CD4-positive, alpha-beta T cell treated with Interleukin-10 for 1 hour (primary cell): Measurements from ENCODE around the gene VEZF1.
"Not testable (repeated sequence)": the region's sequence is repeated elsewhere in the genome, so short reads cannot be mapped to it uniquely, and the experiment has no call there.

Experiments used
- DNase-seq: peaks from one replicate; pipeline ENCODE4 v3.0.0-alpha.2; 2020

Gene VEZF1

DNA sequence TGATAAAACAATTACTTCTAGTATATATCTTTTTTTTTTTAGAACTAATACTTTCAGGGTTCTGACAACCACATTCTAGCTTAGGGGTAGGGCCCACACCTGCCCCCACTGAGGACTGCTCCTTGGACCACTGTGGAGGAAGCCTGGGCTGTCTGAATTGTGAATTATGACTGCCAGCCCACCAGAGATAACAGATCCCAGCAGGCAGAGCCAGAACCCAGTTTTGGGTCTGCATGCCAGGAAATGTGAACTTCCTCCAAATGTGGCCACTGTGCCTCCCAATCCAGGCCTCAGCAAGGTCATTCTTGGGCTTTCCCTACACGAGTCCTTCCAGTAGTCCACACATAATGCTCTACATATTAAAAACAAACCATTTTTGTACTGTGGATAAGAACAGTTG is 15.9 kb downstream of the VEZF1 start:
- no peak for DNase-seq

DNA sequence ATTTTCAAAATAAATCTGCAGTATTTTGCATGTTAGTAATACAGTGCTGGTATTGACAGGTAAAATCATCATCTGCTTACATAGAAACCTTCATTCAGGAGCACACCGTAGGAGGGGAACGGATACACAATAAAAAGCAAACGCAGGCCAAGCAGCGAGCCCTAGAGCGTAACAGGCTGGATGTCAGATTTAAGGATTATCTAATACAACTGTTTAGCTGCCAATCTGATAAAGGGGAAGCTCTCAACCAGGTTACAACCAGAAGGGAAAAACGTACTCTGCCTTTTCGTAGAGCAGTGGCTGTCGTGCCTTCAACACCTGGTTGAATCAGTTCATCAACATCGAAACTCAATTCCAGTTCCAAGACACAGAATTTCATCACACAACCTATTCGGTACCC is 16.5 kb downstream of the VEZF1 start:
- DNase-seq: no peak

DNA sequence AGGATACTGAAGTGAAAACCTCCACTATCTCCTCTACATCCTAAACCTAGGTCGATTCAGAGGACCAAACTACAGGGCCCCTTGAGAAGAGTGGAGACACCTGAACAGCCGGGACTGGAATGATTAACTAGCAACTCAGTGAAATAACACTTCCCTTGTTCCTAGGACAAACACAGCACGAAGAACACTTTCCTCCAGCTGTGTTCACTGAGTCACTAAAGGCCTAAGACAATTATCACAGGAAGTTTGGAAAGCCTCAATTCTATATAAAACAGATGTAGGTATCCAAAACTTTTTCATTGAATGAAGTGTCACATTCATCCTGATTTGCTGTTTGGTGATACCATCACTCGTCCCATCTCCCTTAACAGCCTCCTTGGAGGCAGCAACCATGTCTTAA is 17.3 kb downstream of the VEZF1 start:
- no peak for DNase-seq

DNA sequence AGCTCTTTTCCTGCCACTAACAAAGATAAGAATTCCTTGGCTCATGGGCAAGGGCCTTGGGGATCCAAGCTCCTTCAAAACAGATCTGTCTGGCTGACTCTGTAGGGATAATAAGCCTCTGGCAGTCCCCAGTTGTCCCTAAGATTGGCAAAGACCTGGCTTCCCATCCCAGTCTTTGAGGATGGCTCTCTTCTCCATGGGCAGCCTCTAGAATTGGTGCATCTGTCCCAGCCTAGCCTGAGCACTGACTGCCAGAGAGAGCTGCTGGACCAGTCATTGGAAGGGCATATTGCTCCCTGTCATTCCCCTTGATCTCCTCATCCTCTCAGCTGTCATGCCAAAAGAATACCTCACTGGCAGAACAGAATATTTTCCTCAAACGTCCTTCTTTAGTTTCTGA is 19.6 kb downstream of the VEZF1 start:
- no peak for DNase-seq

DNA sequence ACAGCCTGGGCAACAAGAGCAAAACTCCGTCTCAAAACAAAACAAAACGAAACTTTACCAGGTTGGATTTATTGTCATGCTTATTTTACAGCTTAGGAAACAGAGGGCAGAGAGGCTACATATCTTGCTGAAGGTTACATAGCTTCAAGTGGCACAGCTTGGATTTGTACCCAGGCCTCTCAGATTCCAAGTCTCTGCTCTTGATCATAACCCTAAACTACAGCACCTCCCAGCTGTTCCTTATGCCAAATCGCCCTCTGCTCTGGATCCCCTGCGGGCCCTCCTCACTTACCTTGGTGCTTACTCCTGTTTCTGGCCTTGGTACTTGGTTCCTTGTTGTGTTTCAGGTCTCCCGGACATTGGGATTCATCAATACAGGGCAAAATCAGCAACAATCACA is 21.2 kb downstream of the VEZF1 start:
- DNase-seq: no peak

DNA sequence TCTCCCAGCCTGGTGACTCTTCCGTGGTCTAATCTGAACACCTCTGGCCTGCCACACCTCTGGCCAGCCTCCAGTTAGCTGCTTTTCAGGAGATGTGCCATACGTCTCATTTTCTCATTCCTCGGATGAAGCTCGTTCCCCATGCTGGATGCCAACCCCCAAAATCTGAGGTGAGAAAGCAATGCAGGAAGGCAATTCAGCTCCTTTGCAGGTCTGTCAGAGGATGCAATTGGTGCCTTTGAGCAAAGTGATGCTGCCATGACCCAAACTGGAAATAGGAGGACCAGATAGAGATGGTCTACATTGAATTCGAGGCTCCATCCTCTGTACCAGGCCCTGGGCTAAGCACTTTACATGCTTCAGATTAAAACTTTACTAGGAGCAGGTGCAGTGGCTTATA is 21.8 kb downstream of the VEZF1 start:
- DNase-seq: no peak

DNA sequence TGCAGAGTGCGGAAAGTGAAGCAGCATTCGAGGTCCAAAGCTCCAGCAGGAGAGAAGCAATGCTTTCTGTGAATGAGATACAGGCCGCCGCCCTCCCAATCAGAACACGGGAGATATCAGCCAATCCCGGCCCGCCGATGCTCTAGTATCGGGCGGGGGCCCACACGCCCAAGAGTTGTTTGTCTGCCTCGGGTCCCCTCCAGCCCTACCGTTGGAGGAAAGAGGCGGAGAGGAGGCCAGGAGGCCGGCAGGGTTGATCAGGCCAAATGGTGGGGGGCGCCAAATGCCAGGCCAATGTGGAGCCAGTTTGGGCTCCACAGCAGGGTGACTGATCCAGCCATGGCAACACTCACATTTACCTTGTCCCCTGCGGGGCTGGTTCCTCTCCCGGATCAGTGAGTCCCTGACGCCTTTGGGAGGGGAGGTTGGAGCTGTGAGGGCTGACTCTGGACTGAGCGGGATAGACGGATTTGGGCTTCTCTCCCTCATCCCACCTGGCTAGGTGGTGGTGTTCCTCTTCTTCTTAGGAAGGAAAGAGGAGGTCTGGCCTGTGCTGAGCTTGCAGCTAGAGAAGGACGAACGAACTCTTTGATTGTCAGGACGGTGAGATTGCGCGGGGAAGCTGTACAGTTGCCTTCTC is 22.4 kb downstream of the VEZF1 start:
- no peak for DNase-seq

DNA sequence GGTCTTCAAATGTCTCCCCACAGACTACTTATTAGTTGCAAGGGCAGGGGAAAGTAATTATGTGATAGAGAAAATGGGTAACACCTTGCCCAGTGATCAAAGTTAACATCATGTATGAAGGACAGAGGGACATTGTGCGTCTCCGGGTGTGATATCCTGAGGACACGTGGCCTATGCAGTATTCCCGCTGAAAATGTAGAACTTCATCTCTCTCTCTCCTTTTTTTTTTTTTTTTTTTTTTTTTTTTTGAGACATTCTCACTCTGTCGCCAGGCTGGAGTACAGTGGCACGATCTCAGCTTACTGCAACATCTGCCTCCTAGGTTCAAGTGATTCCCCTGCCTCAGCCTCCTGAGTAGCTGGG is 24.9 kb downstream of the VEZF1 start:
- DNase-seq: no peak

DNA sequence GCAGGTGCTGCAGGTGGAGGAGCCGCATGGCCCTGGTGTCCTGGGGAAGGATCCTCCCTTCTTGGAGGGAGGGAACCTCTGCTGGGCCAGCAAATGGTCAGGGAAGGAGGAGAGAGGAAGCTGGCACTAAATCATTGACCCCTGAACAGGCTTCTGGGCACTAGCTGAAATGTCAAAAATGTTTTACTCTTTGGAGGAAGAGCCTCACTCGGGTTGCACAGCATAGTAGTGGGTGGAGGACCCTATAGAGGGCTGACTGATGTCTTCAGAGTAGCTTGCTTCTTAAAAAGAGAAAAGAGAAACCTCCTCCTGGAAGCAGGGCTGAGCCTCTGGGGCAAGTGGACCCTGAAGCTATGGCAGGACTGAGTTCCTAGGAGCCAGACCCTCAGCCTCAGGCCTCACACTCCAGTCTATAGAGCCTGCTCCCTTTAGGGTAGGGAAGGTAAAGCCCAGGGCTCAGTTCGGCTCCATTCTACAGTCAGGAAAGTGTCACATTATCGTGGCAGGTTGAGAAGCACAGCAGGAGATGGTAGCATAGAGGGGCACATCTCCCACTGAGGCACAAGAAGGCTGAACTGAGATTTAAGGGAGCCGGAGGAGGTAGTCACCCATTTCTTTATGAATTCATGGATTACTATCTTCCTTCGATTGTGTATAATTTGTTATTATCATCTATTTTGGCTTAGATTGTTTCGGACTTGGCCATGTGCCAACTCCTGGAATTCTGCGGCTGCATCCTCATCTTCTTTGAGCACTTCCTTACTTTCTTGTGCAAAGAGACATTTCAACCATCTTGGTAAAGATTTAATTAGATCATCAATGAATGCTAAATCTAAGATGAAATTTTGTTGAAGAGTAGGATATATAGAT is 25.5 kb downstream of the VEZF1 start:
- no peak for DNase-seq

DNA sequence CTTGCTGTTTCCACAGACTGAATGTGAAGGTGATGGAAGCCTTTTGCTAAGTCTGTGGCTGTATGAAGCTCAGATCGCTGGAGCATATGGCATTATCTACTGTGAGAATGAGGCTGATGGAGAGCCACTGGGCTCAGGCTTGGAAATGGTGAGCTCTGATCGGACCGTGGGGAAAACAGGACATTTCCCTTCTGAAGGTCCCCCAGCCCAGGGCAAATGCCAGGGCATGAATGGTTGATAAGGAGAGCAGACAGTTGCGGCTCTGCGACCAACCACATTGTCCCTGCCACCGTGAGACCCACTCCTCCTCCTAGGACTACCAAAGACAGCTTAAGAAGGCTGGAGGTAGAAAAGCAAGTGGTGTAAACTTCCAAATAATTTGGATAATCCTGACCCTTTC is 28.1 kb downstream of the VEZF1 start:
- DNase-seq: no peak

DNA sequence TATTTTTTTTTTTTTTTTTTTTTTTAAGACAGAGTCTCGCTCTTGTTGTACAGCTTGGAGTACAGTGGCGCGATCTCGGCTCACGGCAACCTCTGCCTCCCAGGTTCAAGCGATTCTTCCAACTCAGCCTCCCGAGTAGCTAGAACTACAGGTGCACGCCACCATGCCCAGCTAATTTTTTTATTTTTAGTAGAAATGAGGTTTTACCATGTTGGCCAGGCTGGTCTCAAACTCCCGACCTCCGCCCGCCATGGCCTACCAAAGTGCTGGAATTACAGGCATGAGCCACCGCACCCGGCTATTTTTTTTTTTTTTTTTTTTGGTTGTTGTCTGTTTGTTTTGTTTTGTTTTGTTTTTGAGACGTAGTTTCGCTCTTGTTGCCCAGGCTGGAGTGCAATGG is 29.7 kb downstream of the VEZF1 start:
- not testable (repeated sequence) for DNase-seq

DNA sequence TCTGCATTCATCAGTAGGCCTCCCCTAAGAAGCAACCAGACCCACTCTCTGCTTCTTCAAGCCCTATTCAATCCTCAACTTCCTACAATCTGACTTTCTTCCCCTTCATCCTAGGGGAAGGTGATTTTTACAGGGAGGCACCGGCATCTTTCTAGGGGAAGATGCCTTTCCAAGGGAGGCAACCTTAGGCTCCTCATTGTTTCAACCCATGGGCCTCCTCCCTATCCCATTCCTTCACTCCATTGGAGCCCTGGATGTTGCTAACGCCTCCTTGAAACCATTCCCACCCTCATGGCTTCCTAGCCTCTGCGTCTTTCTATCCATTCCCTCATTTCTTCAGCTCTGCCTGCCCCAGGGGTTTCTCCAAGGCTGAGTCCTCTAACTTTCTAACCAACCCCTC is 30.2 kb downstream of the VEZF1 start:
- DNase-seq: no peak

DNA sequence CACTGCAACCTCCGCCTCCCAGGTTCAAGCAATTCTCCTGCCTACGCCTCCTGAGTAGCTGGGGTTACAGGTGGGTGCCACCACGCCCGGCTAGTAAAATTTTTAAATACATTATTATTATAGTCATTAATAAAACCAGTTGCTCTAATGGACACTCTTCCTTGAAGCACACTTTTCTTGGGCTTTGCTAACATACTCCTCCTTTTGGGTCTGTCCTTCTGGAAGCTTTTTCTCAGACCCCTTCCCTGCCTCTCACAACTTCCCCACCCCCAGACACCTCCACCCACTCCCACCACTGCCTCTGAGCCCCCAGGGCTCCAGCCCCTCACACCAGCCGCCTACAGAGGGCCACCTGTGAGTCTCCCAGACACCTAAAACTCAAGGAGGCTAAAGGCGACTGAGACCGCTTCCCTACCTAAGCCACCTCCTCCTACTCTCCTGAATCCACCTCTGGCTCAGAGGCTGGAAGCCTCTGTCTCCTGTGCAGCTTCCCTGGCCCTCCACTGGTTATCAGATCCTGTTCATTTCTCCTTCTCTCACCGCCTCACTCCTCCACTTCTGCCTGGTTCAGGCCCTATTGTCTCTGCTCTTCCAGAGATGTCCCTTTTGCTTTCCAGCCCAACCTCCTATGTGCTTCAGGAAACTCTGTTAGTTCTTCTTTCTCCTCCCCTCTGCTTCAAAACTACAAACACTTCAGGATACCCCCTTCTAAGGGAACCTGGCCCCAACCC is 30.8 kb downstream of the VEZF1 start:
- DNase-seq: no peak

DNA sequence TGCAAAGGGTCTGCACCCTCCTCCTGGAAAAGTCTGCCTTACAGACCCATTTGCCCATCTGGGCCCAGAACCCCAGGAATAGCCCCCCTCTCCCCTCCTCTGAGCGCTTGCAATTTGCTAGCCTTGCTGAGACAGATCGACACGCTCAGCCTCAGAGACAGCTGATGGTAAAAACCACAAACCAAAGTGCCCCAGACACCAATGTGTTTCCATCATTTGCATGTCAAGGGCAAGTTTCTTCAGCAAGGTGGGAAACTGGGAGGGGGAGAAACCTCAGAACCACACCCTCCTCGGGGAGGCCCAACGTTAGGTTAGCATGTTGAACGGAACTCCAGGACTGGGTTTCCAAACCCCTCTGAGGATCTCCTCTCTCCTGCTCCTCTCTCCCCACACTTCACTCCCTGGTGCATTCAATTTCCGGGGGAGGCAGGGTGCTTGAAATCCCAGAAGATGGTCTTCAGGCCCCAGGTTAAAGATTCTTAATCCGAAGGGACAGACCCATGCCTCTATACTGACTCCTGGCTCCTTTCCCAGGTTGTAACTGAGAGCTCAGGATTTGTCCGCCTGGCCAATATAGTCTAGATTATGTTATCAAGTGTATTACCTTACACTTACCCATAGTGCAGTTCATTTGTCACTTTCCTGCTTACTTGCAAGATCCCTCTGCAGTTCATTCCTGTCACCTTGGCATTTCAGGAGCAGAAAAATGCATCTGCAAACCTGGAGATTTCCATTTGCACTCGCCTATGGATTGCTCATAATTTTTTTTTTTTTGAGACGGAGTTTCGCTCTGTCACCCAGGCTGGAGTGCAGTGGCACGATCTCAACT is 31.5 kb downstream of the VEZF1 start:
- DNase-seq: peak; percentile 59

DNA sequence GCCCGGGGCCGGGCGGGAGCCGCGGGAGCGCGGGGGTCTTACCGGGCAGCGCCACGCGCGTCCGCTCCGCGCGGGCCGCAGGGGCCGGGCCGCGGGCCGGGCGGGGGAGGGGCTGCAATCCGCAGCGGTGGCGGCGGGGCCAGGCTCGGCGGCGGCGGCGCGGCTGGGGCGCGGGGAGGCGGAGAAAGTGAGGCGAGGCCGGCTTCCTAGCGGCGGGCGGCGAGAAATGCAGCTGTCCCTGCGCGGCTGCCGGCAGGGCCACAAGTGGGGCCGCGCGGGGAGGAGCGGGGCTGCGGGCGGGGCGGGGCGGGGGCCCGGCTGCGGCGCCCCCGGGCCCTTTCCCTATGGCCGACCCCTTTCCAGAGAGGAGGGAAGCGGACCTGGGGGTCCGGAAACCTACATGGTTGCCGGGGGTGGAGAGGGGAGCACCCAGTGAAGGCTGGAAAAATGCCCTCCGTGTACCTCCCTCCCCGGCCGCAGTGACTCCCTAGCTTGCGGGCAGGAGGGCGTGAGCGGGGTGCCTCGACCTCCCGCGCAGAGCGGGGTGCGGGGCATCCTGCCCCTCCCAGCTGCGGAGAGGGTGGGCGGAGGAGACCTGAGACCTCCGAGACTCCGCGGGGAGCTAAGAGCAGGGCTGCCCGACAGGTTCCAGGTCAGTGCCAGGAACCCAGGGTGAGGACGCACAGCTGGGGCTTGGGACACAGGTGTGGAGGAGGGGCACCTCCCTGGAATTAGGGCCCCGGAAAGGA is 32.7 kb downstream of the VEZF1 start, which contains the start of gene CUEDC1:
Gene CUEDC1, minus strand, starts transcription at position 230 of the 749 bp plus-strand sequence. CDS start 69,848 bp downstream, outside the sequence.
- DNase-seq: peak; percentile 66

DNA sequence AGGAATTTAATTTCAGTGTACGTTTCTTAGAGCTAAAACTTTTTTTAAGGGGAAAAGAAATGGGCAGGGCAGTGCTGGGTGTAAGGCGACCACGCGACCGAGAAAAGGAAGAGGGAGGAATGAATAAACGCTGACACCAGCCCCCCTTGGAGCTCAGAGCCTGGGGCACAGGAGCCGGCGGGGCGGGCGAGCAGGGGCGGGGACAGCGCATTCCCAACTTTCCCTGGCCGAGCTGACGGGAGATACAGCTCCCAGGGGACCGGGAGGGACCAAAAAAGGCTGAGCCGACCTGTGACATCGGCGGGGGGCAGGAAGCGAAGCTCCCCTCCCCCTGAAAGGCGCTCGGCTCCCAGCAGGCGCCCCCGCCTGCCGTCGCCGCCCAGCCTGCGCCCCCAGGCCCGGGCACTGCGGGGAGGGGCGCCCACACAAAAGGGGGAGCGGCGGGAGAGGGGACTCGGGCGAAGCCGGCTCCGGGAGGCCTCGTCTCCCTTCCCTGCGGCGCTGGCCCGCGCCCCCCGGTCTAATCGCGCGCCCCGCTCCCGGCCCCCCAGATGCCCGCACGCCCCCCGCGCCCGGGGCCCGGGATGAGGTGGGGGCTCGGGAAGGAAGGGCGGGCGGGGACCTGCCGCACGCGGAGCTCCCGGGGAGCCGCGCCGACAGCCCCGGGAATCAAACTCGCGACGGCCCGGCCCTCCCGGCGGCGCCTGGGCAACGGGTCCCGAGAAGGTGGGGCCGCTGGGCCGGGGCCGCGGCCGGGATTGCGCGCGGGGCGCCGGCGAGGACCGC is 33.5 kb downstream of the VEZF1 start:
- no peak for DNase-seq

DNA sequence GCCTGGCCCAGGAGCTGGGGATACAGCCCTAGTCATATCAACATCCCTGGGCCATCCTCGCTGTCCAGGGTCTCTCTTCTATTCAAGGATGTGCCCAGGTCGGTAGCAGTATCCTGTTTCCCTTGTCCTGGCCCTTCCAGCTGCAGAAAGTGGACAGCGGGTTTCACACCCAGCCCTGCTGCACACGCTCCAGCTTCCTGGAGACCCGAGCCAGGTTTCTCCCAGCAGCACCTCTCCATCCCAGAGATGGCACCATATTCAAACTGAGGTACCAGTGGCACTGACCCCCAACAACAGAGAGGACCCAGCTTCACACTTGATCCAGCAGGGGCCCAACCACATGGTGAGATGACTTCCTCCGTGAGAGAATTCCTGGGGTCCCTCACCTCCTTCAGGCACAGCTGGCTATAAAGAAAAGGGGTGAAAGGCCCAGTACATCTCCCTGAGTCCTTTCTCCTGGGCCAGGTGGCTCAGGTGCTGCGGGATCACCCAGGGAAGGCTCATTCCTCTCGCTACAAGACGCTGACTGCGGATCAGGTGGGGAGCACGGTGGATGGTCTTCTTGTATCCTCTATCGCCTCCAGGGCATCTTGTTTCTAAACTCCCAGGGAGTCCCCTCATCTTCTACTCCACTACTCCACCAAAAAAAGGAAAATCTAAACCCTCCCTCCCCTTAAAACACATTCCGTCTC is 34.2 kb downstream of the VEZF1 start:
- no peak for DNase-seq

DNA sequence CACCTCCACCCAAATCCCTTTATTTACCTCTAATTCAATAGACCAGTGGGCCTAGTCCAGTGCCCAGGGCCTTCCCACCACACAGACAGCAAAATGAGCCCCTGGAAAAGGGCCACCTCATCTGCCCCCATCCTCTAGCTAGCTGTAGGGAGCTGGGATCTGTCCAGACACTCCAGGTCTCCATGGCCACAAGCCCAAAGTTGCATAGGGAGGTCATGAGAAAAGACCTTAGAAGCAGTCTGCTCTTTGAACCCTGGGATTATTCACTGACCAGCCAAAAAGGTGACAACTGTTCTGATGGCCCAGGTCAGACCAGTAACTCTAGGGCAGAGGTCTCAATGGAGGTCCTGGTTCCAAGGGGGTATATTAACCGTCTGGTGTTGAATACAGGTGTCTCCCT is 34.8 kb downstream of the VEZF1 start:
- no peak for DNase-seq

DNA sequence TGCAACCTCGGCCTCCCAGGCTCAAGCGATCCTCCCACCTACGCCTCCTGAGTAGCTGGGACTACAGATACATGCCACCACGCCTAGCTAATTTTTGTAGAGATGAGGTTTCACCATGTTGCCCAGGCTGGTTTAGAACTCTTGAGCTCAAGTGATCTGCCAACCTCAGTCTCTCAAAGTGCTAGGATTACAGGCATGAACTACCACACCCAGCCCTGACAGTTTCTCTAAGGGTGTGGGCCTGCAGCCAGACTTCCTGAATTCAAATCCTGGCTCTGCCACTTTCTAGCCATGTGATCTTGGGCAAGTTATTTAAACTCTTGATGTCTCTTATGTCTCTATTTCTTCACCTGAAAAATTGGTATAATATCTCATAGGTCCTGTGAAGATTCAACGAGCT is 38.4 kb downstream of the VEZF1 start:
- no peak for DNase-seq

DNA sequence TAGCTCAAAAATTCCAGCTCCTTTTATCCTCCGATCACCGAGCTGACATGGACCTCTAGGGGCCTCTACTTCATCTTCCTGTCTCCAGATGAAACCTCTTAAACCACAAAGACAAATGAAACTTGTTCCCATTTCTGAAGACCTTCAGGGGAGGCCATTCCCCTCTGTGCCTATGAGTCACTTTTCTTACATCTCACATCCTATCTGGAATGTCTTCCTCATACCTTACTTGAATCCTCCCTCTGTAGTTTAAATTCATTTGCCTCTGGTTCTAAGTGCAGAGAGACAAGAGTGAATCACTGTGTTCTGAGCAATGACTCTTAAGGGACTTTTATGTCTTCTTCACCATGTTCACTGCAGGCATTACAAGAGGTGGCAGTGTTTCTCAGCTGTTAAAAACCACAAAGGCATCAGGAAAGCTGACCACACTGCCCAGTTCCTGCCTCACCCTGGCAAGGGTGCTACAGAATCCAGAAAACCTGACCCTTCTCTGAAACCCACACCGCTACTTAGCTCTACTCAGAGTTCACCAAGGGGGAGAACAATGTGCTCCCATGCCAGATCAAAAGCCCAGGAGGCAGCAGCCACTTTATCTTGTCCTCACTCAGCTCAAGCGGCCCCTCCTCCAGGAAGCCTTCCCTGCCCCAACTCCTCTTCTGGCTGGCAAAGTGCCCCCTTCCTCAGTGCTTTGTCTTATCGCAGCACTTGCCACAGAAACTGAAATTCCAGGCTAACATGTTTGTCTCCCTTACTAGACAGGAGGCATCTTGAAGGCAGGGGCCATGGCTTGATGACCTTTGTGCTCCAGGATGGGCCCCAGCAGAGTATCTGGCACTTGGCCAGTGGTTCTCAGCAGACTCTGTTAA is 39.3 kb downstream of the VEZF1 start:
- DNase-seq: no peak
